22Rv1 (cell line): ENCODE results near the gene SUN5.

Experiments
- H3K27ac ChIP-seq: fragments of 450-650 bp; 2 replicates; pipeline ENCODE4 v1.5.1; 2017
- ZFX ChIP-seq: fragments of 450-650 bp; IDR thresholded peaks from 2 replicates; pipeline ENCODE4 v1.6.1; 2017; ENCODE audit warnings: antibody characterized with exemption, borderline replicate concordance
- TF ChIP-seq, protein P1 (sequence below): fragments of 450-650 bp; IDR thresholded peaks from 2 replicates; pipeline ENCODE4 v1.5.1; 2017; ENCODE audit warnings: mild to moderate bottlenecking

SUN5 gene

DNA sequence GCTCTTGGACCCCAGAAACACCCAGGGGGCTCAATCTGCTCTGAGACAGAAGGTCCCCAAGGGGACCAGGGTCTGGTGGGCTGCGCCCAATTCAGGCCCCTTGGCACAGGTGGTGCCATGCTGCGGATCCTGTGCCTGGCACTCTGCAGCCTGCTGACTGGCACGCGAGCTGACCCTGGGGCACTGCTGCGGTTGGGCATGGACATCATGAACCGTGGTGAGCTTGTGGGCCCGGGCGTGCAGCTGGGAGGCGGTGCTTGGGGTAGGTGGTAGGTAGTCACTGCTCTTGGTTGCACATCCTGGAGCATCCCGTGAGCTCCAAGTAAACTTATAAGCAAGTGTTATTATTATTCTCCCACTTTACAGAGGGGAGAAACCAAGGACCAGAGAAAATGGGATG lies 27.3 kb upstream of the SUN5 start, which contains the start of gene BPIFB6:
Gene BPIFB6 (plus strand): TSS at position 118 of the 400 bp plus-strand sequence. CDS start 0 bp downstream, at position 118.
- TF ChIP-seq, protein P1, sequence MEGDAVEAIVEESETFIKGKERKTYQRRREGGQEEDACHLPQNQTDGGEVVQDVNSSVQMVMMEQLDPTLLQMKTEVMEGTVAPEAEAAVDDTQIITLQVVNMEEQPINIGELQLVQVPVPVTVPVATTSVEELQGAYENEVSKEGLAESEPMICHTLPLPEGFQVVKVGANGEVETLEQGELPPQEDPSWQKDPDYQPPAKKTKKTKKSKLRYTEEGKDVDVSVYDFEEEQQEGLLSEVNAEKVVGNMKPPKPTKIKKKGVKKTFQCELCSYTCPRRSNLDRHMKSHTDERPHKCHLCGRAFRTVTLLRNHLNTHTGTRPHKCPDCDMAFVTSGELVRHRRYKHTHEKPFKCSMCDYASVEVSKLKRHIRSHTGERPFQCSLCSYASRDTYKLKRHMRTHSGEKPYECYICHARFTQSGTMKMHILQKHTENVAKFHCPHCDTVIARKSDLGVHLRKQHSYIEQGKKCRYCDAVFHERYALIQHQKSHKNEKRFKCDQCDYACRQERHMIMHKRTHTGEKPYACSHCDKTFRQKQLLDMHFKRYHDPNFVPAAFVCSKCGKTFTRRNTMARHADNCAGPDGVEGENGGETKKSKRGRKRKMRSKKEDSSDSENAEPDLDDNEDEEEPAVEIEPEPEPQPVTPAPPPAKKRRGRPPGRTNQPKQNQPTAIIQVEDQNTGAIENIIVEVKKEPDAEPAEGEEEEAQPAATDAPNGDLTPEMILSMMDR, result no peak
- TF ChIP-seq ZFX, result no peak
- no peak within 1 kb of the TSS for H3K27ac ChIP-seq

GRCh38 chr20:33030569-33030968 lies 26.3 kb upstream of the SUN5 start:
- no peak overlapping the region for H3K27ac ChIP-seq
- no peak for TF ChIP-seq ZFX
- TF ChIP-seq, protein P1, result no peak

DNA sequence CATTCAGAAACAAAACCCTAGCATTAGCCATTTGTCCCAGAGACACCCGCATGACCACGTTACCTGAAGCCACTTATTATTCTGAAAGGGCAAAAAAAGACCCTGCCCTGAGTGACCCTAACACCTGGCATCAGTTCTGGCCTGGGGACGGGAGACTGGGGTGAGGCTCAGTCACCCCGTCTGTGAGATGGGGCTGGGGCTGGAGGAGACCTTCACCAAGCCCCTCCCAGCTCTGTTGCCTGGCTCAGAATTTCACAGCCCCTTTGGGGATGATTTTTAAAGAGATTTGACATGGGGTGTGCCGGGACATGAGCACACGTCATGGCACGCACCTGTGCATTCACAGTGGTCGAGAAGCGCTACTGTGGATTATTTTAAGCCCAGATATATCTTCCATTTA lies 25.8 kb upstream of the SUN5 start:
- H3K27ac ChIP-seq, result no peak overlapping the region
- TF ChIP-seq, protein P1, result no peak
- TF ChIP-seq ZFX, result no peak

GRCh38 chr20:33028875-33029274 lies 24.6 kb upstream of the SUN5 start:
- TF ChIP-seq ZFX, result no peak
- TF ChIP-seq, protein P1, result no peak
- H3K27ac ChIP-seq, result no peak overlapping the region

GRCh38 chr20:33027769-33028751 lies 23.8 kb upstream of the SUN5 start:
- H3K27ac ChIP-seq, result no peak overlapping the region
- no peak for TF ChIP-seq ZFX
- TF ChIP-seq, protein P1, result no peak

DNA sequence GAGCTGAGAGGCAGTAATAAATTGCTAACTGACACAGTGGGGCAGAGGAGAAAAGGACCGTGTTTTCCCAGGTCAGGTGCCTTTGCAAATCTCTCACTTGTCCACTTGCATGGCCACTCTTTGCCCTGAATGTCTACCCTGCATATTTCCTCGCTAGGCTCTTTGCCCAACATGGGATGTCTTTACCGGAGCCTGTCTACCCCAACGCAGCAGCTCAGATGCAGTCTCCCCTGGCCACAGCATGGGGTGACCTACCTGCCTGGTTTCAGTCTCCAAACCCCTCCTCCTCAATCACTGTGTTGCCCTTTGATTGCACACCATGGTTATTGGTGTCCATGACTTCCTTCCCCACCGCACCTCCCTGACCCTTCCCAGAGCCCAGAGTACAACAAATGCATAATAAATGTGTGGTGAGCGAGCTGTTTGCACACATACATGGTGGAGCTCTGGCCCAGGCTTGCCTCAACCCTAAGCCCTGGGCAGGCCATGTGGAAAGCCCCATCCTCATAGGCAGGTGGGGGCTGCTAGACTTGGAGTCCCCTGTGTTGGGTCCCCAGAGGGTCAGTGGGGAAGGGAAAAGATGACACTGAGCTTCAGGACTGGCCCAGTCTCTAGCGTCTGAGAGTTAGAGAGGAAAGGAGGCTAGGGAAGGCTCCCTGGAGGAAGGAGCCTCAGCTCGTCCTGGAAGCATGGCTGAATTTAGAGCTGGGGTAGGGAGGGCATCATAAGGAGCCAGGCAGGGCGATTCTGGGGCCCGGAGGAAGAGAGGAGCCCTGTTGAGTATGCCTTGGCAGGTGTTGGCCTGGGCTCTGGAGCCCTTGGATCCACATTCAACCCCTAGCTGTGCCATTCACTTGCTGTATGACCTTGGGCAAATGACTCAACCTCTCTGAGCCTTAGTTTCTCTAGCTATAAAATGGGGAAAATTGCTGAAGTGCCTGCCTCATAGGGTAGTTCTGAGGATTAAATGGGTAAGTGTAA lies 22.8 kb upstream of the SUN5 start:
- TF ChIP-seq, protein P1, result no peak
- TF ChIP-seq ZFX, result no peak
- no peak overlapping the region for H3K27ac ChIP-seq
